ENCODE results near the gene KRTAP10-7. TPM values are rescaled to one million over a fixed set of nuclear protein-coding genes. Genes with fewer than 3 reads are reported as not detected.
A peak's percentile ranks its signal among the peaks of the same experiment; 100 is the strongest.
"Not testable (repeated sequence)": the region's sequence is repeated elsewhere in the genome, so short reads cannot be mapped to it uniquely, and the experiment has no call there.

Gene KRTAP10-7
- total RNA-seq, 1 donor from 2014 or later = not detected

DNA sequence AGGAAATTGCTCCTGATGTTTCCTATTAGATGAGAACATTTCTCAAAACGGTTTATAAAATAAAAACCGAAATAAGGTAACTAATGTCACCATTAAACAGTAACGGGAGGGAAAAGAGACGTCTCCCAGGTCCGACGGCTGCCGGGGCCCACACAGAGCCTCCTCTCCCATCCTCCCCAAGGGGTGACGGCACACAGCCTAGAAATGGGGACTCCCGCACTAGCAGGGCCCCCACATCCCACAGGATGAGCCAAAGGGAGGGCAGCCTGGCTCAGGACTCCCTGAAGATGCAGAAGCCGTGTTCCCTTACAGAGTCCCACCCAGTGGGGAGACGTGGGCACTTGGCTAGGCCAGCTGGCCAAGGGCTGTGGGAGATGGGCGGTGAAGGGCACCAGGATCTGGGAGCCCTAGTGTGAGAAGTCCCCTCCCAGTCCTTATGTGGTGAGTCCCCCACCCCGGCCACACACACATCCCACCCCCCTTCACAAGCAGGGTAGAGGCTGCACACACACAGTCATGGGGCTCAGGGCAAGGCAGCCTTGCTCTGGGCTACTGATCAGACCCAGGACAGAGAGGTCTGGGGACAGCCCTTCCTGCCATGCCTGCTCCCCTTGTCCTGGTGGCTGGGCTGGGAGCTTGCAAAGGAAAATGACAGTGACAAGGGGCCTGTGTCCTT lies 45.1 kb upstream of the KRTAP10-7 start:
- no peaks in the 10 kb centered on the region for H3K36me3 ChIP-seq
- DNase-seq (peak; percentile 50), ATAC-seq (peak; percentile 16)
- no peak for TF ChIP-seq CTCF (IDR thresholded peaks at IDR 0.05)
- H3K27me3 ChIP-seq = peaks cover 9% of the 10 kb centered on the region
- intact Hi-C loops (cut with DNase I) = no loop called here
- H3K27ac ChIP-seq = no peak overlapping the region
- no peaks in the 10 kb centered on the region for H3K4me1 ChIP-seq
- H3K9me3 ChIP-seq = no peaks in the 10 kb centered on the region
- H3K4me3 ChIP-seq = no peak overlapping the region

DNA sequence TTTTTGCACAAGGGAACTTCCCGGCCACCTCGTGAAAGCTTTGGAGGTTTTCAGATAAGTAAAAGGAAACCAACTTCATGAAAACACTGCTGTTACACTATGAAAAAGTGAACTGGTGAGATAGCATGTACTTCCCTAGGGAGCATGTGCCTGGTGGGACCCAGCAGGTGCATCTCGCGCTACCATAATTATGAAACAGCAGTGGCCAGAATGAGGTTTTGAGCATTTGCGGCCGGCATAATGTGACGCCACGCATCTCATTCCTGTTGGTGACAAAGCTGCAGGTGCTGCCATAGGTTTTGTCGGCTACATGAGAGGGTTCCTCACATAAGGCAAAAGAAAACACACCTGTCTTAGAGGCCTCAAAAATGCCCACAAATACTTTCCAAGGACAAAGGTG lies 43.5 kb upstream of the KRTAP10-7 start:
- H3K27ac ChIP-seq = no peak overlapping the region
- no peaks in the 10 kb centered on the region for H3K36me3 ChIP-seq
- no peak overlapping the region for H3K4me3 ChIP-seq
- no peak for ATAC-seq
- no peak for TF ChIP-seq CTCF (IDR thresholded peaks at IDR 0.05)
- intact Hi-C loops (cut with DNase I) = no loop called here
- H3K27me3 ChIP-seq = peaks cover 9% of the 10 kb centered on the region
- DNase-seq = no peak
- H3K4me1 ChIP-seq = no peaks in the 10 kb centered on the region
- H3K9me3 ChIP-seq = no peaks in the 10 kb centered on the region

- no peak for TF ChIP-seq CTCF (IDR thresholded peaks at IDR 0.05)
- intact Hi-C loops (cut with DNase I) = no loop called here
- DNase-seq = peak; percentile 52
- Histone ChIP-seq H3K27ac (no peak overlapping the region), H3K9me3 (no peaks in the 10 kb centered on the region), H3K27me3 (peaks cover 9% of the 10 kb centered on the region), H3K4me1 (no peaks in the 10 kb centered on the region), H3K36me3 (no peaks in the 10 kb centered on the region), H3K4me3 (no peak overlapping the region)
- ATAC-seq = no peak
Observed at GRCh38 chr21:44557491-44558328, 42.7 kb upstream of the KRTAP10-7 start.

DNA sequence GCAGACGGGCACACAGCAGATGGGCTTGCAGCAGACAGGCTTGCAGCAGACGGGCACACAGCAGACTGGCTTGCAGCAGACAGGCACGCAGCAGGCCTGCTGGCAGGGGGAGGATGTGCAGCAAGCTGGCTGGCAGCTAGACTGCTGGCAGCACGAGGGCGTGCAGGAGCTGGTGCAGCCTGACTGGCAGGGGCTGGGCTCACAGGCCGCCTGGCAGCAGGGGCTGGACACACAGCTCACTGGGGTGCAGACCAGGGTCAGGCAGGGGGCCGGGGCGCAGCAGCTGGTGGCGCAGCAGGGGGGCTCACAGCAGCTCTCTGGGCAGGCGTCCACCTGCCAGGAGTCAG lies 42.1 kb upstream of the KRTAP10-7 start:
- H3K4me1 ChIP-seq; H3K27me3 ChIP-seq; H3K4me3 ChIP-seq; H3K9me3 ChIP-seq; intact Hi-C loops (cut with DNase I); DNase-seq; ATAC-seq; H3K36me3 ChIP-seq; H3K27ac ChIP-seq: not testable (repeated sequence)

DNA sequence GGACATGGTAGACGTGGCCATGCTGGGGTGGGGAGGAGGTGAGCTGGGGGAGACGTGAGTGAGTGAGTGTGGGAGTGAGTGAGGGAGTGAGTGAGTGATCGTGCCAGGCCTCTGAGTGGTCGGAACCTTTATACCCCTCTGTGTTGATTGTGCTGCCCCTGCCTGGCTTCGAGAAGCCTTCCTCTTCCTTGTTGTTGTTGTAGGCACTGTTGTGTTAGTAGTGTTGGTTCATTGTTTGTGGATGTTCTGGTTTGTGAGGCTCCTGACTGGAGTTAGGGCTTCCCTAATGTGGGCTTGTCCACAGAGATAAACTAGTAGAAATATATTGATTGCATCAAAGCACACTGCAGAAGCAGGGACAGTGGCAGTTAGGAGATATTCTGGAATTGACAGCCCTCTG lies 41.7 kb upstream of the KRTAP10-7 start, which contains the start of gene KRTAP10-3:
Gene KRTAP10-3, minus strand, starts transcription at position 101 of the 400 bp plus-strand sequence. Its CDS starts 80 bp downstream, at position 21.
- Histone ChIP-seq H3K9me3 (no peaks in the 10 kb centered on the region), H3K4me3 (no peak within 1 kb of the TSS), H3K36me3 (no peaks in the 10 kb centered on the region), H3K27me3 (peaks cover 9% of the 10 kb centered on the region), H3K4me1 (no peaks in the 10 kb centered on the region), H3K27ac (no peak within 1 kb of the TSS)
- DNase-seq (peak; percentile 26), ATAC-seq (no peak)
- intact Hi-C loops (cut with DNase I) = no loop called here
- no peak for TF ChIP-seq CTCF (IDR thresholded peaks at IDR 0.05)

DNA sequence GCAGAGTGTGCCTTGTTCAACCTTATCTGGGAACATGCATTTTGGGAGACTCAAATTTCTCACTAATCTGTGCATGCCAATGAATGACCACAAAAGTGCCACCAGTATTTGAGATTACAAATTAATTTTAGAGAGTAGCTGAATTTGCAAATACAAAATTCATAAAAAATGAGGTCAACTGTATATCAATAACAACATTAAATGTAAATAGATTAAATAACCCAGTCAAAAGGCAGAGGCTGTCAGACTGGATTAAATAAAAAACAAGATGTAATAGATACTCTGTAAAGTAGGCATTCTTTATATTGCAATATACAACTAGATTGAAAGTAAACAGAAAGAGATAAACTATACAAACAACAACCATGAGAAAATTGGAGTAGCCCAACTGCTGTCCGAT lies 36.3 kb upstream of the KRTAP10-7 start:
- no peaks in the 10 kb centered on the region for H3K4me1 ChIP-seq
- intact Hi-C loops (cut with DNase I) = no loop called here
- H3K9me3 ChIP-seq = no peaks in the 10 kb centered on the region
- no peak for TF ChIP-seq CTCF (IDR thresholded peaks at IDR 0.05)
- no peak for DNase-seq
- H3K36me3 ChIP-seq = no peaks in the 10 kb centered on the region
- H3K27me3 ChIP-seq = no peaks in the 10 kb centered on the region
- ATAC-seq = no peak
- no peak overlapping the region for H3K27ac ChIP-seq
- H3K4me3 ChIP-seq = no peak overlapping the region

Data from upper lobe of right lung (tissue), 1 donor.